Measurements from ENCODE around the gene STX3. TPM values are rescaled to one million over a fixed set of nuclear protein-coding genes. Genes with fewer than 3 reads are reported as not detected.

Gene STX3
- total and polyA plus RNA-seq, 2 experiments from 2014 or later, result 19.0 to 65.5 TPM

DNA sequence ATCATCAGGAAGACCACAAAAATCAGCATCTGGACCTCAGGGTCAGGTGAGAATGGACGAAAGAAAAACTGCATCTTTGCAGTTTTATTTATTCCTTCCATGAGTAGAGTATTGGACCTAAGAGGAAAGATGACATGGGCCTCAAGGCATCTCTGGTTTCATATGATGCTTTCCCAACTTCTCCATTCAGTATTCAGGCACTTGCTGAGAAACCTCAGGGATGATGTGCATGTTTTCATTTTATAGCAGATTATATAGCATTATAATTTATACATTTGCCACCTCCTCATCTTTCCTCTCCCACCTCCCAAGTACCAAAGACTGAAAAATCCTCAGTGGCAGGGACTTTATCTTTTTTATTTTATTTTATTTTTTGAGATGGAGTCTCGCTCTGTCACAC, 41.4 kb upstream of the STX3 start, which contains the start of gene OR10V1 (continued):
- TF ChIP-seq, protein P1, sequence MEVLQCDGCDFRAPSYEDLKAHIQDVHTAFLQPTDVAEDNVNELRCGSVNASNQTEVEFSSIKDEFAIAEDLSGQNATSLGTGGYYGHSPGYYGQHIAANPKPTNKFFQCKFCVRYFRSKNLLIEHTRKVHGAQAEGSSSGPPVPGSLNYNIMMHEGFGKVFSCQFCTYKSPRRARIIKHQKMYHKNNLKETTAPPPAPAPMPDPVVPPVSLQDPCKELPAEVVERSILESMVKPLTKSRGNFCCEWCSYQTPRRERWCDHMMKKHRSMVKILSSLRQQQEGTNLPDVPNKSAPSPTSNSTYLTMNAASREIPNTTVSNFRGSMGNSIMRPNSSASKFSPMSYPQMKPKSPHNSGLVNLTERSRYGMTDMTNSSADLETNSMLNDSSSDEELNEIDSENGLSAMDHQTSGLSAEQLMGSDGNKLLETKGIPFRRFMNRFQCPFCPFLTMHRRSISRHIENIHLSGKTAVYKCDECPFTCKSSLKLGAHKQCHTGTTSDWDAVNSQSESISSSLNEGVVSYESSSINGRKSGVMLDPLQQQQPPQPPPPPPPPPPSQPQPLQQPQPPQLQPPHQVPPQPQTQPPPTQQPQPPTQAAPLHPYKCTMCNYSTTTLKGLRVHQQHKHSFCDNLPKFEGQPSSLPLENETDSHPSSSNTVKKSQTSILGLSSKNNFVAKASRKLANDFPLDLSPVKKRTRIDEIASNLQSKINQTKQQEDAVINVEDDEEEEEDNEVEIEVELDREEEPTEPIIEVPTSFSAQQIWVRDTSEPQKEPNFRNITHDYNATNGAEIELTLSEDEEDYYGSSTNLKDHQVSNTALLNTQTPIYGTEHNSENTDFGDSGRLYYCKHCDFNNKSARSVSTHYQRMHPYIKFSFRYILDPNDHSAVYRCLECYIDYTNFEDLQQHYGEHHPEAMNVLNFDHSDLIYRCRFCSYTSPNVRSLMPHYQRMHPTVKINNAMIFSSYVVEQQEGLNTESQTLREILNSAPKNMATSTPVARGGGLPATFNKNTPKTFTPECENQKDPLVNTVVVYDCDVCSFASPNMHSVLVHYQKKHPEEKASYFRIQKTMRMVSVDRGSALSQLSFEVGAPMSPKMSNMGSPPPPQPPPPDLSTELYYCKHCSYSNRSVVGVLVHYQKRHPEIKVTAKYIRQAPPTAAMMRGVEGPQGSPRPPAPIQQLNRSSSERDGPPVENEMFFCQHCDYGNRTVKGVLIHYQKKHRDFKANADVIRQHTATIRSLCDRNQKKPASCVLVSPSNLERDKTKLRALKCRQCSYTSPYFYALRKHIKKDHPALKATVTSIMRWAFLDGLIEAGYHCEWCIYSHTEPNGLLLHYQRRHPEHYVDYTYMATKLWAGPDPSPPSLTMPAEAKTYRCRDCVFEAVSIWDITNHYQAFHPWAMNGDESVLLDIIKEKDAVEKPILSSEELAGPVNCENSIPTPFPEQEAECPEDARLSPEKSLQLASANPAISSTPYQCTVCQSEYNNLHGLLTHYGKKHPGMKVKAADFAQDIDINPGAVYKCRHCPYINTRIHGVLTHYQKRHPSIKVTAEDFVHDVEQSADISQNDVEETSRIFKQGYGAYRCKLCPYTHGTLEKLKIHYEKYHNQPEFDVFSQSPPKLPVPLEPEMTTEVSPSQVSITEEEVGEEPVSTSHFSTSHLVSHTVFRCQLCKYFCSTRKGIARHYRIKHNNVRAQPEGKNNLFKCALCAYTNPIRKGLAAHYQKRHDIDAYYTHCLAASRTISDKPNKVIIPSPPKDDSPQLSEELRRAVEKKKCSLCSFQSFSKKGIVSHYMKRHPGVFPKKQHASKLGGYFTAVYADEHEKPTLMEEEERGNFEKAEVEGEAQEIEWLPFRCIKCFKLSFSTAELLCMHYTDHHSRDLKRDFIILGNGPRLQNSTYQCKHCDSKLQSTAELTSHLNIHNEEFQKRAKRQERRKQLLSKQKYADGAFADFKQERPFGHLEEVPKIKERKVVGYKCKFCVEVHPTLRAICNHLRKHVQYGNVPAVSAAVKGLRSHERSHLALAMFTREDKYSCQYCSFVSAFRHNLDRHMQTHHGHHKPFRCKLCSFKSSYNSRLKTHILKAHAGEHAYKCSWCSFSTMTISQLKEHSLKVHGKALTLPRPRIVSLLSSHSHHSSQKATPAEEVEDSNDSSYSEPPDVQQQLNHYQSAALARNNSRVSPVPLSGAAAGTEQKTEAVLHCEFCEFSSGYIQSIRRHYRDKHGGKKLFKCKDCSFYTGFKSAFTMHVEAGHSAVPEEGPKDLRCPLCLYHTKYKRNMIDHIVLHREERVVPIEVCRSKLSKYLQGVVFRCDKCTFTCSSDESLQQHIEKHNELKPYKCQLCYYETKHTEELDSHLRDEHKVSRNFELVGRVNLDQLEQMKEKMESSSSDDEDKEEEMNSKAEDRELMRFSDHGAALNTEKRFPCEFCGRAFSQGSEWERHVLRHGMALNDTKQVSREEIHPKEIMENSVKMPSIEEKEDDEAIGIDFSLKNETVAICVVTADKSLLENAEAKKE (CRISPR knock-in tag; IDR thresholded peaks at IDR 0.05), result no peak
- TF ChIP-seq EZH2 (IDR thresholded peaks at IDR 0.05; ENCODE audit: low read depth, unreplicated experiment), result no peak
- TF ChIP-seq, protein P2, sequence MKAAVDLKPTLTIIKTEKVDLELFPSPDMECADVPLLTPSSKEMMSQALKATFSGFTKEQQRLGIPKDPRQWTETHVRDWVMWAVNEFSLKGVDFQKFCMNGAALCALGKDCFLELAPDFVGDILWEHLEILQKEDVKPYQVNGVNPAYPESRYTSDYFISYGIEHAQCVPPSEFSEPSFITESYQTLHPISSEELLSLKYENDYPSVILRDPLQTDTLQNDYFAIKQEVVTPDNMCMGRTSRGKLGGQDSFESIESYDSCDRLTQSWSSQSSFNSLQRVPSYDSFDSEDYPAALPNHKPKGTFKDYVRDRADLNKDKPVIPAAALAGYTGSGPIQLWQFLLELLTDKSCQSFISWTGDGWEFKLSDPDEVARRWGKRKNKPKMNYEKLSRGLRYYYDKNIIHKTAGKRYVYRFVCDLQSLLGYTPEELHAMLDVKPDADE (IDR thresholded peaks at IDR 0.05), result no peak

DNA sequence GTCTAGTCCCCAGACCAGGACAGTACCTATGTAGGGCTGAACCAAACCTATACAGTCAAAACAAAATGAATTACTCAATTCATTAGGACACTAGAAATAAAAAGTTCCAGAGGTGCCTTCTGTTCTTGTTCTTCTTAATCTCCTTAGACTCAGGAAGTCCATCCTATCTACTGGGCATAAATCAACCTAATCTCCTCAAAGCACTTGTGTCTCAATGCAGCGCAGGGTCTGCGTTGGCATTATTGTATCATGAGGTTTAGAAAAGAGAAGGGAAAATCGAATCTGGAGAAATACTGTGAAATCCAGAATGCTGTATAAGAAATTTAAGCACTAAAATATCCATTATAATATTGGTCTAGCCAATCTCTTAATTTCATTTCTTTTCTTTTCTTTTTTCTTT, 39.1 kb upstream of the STX3 start:
- Mint-ChIP-seq H3K9me3 (no peaks in the 10 kb centered on the region), H3K4me1 (no peaks in the 10 kb centered on the region), H3K27ac (no peak overlapping the region), H3K36me3 (ENCODE audit: low read depth) (no peaks in the 10 kb centered on the region), H3K4me3 (no peak overlapping the region), H3K27me3 (ENCODE audit: insufficient read depth, low read depth, poor library complexity) (peaks cover 1% of the 10 kb centered on the region)
- H3K27ac ChIP-seq (ENCODE audit: low read depth), result no peak overlapping the region
- H3K79me2 ChIP-seq (replicated peaks; ENCODE audit: insufficient read depth), result no peaks in the 10 kb centered on the region
- no peak overlapping the region for H2AFZ ChIP-seq
- no peak overlapping the region for H3K4me2 ChIP-seq
- 0 out of 2 replicates have a peak, but pooled peaks cover 6% of the 10 kb centered on the region for H3K9me2 ChIP-seq (ENCODE audit: insufficient read depth)
- H3F3A ChIP-seq (replicated peaks; ENCODE audit: low read depth), result no peaks in the 10 kb centered on the region
- DNase-seq (ENCODE audit: low spot score) (no peak), ATAC-seq (no peak)
- H3K4me3 ChIP-seq, result no peak overlapping the region
- no peaks in the 10 kb centered on the region for H3K36me3 ChIP-seq (ENCODE audit: insufficient read depth)
- H3K27me3 ChIP-seq (ENCODE audit: insufficient read depth), result no peaks in the 10 kb centered on the region
- no peaks in the 10 kb centered on the region for H4K20me1 ChIP-seq (replicated peaks; ENCODE audit: insufficient read depth)
- H3K4me1 ChIP-seq (ENCODE audit: insufficient read depth), result no peaks in the 10 kb centered on the region
- TF ChIP-seq POLR2AphosphoS5 (IDR thresholded peaks at IDR 0.05; ENCODE audit: low read depth) (no peak), NANOG (IDR thresholded peaks at IDR 0.05; ENCODE audit: borderline replicate concordance) (no peak), CREB1 (CRISPR knock-in tag; IDR thresholded peaks at IDR 0.05; ENCODE audit: low read depth) (no peak), EZH2 (IDR thresholded peaks at IDR 0.05; ENCODE audit: low read depth, unreplicated experiment) (no peak)
- TF ChIP-seq, protein P3, sequence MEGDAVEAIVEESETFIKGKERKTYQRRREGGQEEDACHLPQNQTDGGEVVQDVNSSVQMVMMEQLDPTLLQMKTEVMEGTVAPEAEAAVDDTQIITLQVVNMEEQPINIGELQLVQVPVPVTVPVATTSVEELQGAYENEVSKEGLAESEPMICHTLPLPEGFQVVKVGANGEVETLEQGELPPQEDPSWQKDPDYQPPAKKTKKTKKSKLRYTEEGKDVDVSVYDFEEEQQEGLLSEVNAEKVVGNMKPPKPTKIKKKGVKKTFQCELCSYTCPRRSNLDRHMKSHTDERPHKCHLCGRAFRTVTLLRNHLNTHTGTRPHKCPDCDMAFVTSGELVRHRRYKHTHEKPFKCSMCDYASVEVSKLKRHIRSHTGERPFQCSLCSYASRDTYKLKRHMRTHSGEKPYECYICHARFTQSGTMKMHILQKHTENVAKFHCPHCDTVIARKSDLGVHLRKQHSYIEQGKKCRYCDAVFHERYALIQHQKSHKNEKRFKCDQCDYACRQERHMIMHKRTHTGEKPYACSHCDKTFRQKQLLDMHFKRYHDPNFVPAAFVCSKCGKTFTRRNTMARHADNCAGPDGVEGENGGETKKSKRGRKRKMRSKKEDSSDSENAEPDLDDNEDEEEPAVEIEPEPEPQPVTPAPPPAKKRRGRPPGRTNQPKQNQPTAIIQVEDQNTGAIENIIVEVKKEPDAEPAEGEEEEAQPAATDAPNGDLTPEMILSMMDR (conservative IDR thresholded peaks at IDR 0.05; ENCODE audit: low read depth in 2 of 2), result no peak
- TF ChIP-seq, protein P4, sequence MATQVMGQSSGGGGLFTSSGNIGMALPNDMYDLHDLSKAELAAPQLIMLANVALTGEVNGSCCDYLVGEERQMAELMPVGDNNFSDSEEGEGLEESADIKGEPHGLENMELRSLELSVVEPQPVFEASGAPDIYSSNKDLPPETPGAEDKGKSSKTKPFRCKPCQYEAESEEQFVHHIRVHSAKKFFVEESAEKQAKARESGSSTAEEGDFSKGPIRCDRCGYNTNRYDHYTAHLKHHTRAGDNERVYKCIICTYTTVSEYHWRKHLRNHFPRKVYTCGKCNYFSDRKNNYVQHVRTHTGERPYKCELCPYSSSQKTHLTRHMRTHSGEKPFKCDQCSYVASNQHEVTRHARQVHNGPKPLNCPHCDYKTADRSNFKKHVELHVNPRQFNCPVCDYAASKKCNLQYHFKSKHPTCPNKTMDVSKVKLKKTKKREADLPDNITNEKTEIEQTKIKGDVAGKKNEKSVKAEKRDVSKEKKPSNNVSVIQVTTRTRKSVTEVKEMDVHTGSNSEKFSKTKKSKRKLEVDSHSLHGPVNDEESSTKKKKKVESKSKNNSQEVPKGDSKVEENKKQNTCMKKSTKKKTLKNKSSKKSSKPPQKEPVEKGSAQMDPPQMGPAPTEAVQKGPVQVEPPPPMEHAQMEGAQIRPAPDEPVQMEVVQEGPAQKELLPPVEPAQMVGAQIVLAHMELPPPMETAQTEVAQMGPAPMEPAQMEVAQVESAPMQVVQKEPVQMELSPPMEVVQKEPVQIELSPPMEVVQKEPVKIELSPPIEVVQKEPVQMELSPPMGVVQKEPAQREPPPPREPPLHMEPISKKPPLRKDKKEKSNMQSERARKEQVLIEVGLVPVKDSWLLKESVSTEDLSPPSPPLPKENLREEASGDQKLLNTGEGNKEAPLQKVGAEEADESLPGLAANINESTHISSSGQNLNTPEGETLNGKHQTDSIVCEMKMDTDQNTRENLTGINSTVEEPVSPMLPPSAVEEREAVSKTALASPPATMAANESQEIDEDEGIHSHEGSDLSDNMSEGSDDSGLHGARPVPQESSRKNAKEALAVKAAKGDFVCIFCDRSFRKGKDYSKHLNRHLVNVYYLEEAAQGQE (IDR thresholded peaks at IDR 0.05; ENCODE audit: unreplicated experiment), result no peak
